HG03439 (cell line): ENCODE measurements around the gene SLC25A25.
"Not testable (repeated sequence)": the region's sequence is repeated elsewhere in the genome, so short reads cannot be mapped to it uniquely, and the experiment has no call there.

Source experiments
- ATAC-seq: cut with Tn5 transposase; IDR thresholded peaks from one replicate; pipeline ENCODE4 v1.9.1; 2021; ENCODE audit warnings: mild to moderate bottlenecking, moderate library complexity; ENCODE audit not compliant: unreplicated experiment

Gene SLC25A25

GRCh38 chr9:128123451-128124080 is 55.5 kb downstream of the SLC25A25 start:
- ATAC-seq = no peak

GRCh38 chr9:128124451-128124850 is 56.4 kb downstream of the SLC25A25 start:
- ATAC-seq = no peak

GRCh38 chr9:128124873-128125579 is 57.0 kb downstream of the SLC25A25 start:
- ATAC-seq = no peak

DNA sequence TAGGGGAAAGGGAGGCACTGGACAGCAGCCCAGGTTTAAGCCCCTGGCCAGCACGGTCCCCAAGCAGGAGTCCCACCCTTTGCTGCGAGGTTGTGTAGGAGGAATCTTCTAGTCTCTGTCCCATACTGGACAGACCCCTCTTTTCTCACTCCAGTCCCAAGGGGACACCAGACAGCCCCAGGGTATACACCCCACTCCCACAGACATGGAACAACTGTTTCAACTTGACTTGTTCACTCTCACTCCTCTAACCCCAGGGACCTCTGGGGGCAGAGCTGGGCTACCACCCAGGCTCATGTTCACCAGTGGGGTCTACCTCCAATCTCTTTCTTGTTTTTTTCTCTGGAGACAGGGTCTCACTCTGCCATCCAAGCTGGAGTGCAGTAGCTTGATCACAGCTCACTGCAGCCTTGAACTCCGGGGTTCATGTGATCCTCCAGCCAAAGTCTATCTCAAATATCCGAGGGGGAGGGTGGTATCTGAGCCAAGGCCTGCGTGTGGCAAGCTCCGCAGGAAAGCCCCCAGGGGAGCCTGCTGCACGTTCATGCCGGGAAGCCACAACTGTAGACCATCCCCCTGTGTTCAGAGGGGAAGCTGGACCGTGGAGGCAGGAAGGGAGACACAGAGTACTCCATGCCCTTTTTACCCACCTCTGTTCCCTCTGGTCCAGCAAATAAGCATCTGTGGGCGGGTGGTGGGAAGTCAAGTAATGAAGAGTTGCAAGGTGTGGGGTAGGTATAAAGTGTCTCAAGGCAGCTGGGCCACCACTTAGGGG is 57.7 kb downstream of the SLC25A25 start:
- ATAC-seq = no peak

GRCh38 chr9:128127568-128127989 is 59.5 kb downstream of the SLC25A25 start, which contains the start of gene PTGES2:
PTGES2 (minus strand) TSS chr9:128127729; CDS start chr9:128127717, 12 bp downstream.
- ATAC-seq = peak; percentile 55

DNA sequence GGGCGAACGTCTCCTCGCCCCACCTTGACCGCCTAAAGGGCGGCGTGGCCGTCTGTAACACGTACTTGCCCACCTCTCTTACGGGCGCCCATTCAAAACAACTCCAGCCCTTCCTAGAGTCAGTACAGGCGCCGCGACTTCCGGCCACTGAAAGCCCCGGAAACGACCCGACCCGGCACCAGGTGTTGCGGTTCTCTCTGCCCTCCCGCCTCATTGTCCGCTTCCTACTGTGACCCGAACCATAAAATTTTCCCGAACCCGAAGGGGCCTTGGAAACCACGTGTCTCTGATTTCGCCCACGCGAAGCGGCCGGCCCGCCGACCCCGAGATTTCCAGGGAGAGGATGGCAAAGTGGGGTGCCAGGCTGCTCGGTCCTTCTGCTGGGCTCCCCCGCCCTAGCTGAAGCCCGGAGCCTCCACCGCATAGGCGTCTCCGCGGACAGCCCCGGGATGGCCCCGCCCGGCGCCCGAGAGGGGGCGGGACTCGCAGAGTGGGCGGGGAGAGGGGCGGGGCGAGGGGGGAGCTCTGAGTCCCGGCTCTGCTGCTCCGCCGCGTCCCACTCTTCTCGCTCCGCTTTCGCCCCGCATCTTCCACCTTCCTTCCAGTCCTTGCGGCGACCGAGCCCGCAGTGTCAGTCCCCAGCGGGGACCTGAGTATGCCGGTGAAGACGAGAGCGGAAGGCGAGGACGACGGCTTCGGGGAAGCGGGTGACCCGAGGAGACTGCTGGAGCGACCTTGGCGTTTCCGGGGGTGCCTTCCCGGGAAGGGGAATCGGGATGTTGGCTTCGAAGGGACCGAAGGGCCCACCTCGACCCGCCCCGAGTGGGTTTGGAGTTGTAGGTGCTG is 60.2 kb downstream of the SLC25A25 start:
- ATAC-seq = peak; percentile 72

GRCh38 chr9:128128836-128129590 is 61.0 kb downstream of the SLC25A25 start:
- ATAC-seq = no peak

GRCh38 chr9:128129976-128130590 is 62.1 kb downstream of the SLC25A25 start:
- not testable (repeated sequence) for ATAC-seq

GRCh38 chr9:128130651-128131050 is 62.6 kb downstream of the SLC25A25 start:
- ATAC-seq = not testable (repeated sequence)

- ATAC-seq = not testable (repeated sequence)
Measured at GRCh38 chr9:128131346-128131745, 63.3 kb downstream of the SLC25A25 start.

DNA sequence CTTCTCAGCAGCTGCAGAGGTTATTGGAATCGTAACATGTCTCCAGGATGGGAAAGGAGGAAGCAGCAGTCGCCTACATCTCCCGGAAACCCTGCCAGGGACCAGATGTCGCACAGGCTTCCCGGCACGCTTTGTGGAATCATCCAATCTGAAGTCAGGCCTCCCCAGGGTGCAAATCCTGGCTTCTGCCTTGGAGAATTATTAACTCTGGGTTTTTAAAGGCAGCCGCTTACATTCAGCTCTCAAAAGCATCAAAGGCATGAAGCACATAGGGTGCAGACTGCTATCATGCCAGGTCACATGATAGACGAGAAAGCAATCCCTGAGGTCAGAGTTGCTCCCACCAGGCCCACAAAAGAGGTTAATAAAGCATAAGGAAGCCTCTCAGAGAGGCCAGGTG is 64.1 kb downstream of the SLC25A25 start:
- not testable (repeated sequence) for ATAC-seq

GRCh38 chr9:128135561-128135960 is 67.5 kb downstream of the SLC25A25 start:
- ATAC-seq = not testable (repeated sequence)

- no peak for ATAC-seq
Measured at GRCh38 chr9:128136816-128137793, 69.1 kb downstream of the SLC25A25 start.

- ATAC-seq = no peak
Measured at GRCh38 chr9:128138001-128138400, 70.0 kb downstream of the SLC25A25 start.

- no peak for ATAC-seq
Measured at GRCh38 chr9:128139621-128140020, 71.6 kb downstream of the SLC25A25 start.

DNA sequence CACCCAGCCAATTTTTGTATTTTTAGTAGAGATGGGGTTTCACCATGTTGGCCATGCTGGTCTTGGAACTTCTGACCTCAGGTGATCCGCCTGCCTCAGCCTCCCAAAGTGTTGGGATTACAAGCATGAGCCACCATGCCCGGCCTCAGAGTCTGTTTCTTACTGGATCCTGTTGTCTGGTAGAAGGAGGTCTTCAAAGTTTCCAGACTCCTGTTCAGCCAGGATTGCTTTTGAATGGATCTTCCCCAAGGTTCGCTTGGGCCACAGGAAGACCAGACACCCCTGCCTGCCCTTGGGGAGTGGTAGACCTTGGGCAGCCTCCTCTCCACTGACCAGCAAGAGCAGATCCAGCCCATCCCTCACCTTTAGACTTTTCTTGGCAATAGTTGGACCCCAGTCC is 73.6 kb downstream of the SLC25A25 start:
- ATAC-seq = no peak

GRCh38 chr9:128142061-128142460 is 74.0 kb downstream of the SLC25A25 start:
- no peak for ATAC-seq

GRCh38 chr9:128142596-128142995 is 74.6 kb downstream of the SLC25A25 start:
- no peak for ATAC-seq
